Uterus (tissue), 2 donors: ENCODE results near the gene ABHD16A.

Source experiments
- CTCF ChIP-seq, 4 experiments: fragments of 200-600 bp in 2 of 4; fragments of 450-650 bp in 2 of 4; sonication (generic) in 2 of 4; IDR thresholded peaks; one replicate each; pipeline ENCODE4 v1.5.1; 2016 to 2019; ENCODE audit warnings: antibody characterized with exemption in 4 of 4, mild to moderate bottlenecking in 2 of 4, moderate library complexity in 1 of 4
- POLR2A ChIP-seq, 2 donors: fragments of 450-650 bp; IDR thresholded peaks; one replicate each; pipeline ENCODE4 v1.6.1; 2016; ENCODE audit warnings: antibody characterized with exemption in 2 of 2, mild to moderate bottlenecking in 1 of 2, moderate library complexity in 1 of 2

- no peak for TF ChIP-seq CTCF (IDR thresholded peaks at IDR 0.05)
- TF ChIP-seq POLR2A (IDR thresholded peaks at IDR 0.05), result no peak
These were observed 37.5 kb upstream of the ABHD16A start for GRCh38 chr6:31740397-31741223.
